Measurements from ENCODE around the gene BCL6. TPM values are rescaled to one million over a fixed set of nuclear protein-coding genes. Genes with fewer than 3 reads are reported as not detected.

Gene BCL6
- total RNA-seq, 1 donor from 2014 or later: 7.6 TPM

- Mint-ChIP-seq H3K27me3 (ENCODE audit: unreplicated experiment) (no peaks in the 10 kb centered on the region), H3K27ac (ENCODE audit: unreplicated experiment) (no peak overlapping the region), H3K9me3 (ENCODE audit: unreplicated experiment) (no peaks in the 10 kb centered on the region), H3K4me1 (ENCODE audit: unreplicated experiment) (peaks cover 11% of the 10 kb centered on the region), H3K36me3 (ENCODE audit: low read depth, unreplicated experiment) (no peaks in the 10 kb centered on the region), H3K4me3 (ENCODE audit: unreplicated experiment) (no peak overlapping the region)
- TF ChIP-seq CTCF (IDR thresholded peaks at IDR 0.05; ENCODE audit: unreplicated experiment): no peak
- no peak for DNase-seq (ENCODE audit: low spot score)
These were observed 32.2 kb upstream of the BCL6 start for GRCh38 chr3:187777331-187777941.

- no peak for TF ChIP-seq CTCF (IDR thresholded peaks at IDR 0.05; ENCODE audit: unreplicated experiment)
- Mint-ChIP-seq H3K9me3 (ENCODE audit: unreplicated experiment) (no peaks in the 10 kb centered on the region), H3K27me3 (ENCODE audit: unreplicated experiment) (no peaks in the 10 kb centered on the region), H3K4me1 (ENCODE audit: unreplicated experiment) (peaks cover 11% of the 10 kb centered on the region), H3K27ac (ENCODE audit: unreplicated experiment) (no peak overlapping the region), H3K4me3 (ENCODE audit: unreplicated experiment) (no peak overlapping the region), H3K36me3 (ENCODE audit: low read depth, unreplicated experiment) (no peaks in the 10 kb centered on the region)
- DNase-seq (ENCODE audit: low spot score): no peak
These were observed 30.3 kb upstream of the BCL6 start for GRCh38 chr3:187775549-187775948.

- DNase-seq (ENCODE audit: low spot score): no peak
- no peaks in the 10 kb centered on the region for H3K9me3 Mint-ChIP-seq (ENCODE audit: unreplicated experiment)
- no peak overlapping the region for H3K4me3 Mint-ChIP-seq (ENCODE audit: unreplicated experiment)
- peaks cover 11% of the 10 kb centered on the region for H3K4me1 Mint-ChIP-seq (ENCODE audit: unreplicated experiment)
- no peaks in the 10 kb centered on the region for H3K36me3 Mint-ChIP-seq (ENCODE audit: low read depth, unreplicated experiment)
- no peak for TF ChIP-seq CTCF (IDR thresholded peaks at IDR 0.05; ENCODE audit: unreplicated experiment)
- H3K27ac Mint-ChIP-seq (ENCODE audit: unreplicated experiment): peak overlapping the region; percentile 33
- H3K27me3 Mint-ChIP-seq (ENCODE audit: unreplicated experiment): no peaks in the 10 kb centered on the region
These were observed 29.0 kb upstream of the BCL6 start for GRCh38 chr3:187774185-187774789.

- H3K27ac Mint-ChIP-seq (ENCODE audit: unreplicated experiment): peak overlapping the region; percentile 33
- no peaks in the 10 kb centered on the region for H3K9me3 Mint-ChIP-seq (ENCODE audit: unreplicated experiment)
- no peak for TF ChIP-seq CTCF (IDR thresholded peaks at IDR 0.05; ENCODE audit: unreplicated experiment)
- H3K4me1 Mint-ChIP-seq (ENCODE audit: unreplicated experiment): peaks cover 11% of the 10 kb centered on the region
- no peak for DNase-seq (ENCODE audit: low spot score)
- no peaks in the 10 kb centered on the region for H3K27me3 Mint-ChIP-seq (ENCODE audit: unreplicated experiment)
- no peak overlapping the region for H3K4me3 Mint-ChIP-seq (ENCODE audit: unreplicated experiment)
- no peaks in the 10 kb centered on the region for H3K36me3 Mint-ChIP-seq (ENCODE audit: low read depth, unreplicated experiment)
These were observed 28.2 kb upstream of the BCL6 start for GRCh38 chr3:187773233-187774184.
